Testis (tissue), 2 donors: ENCODE data around the gene TOX2.

Source experiments
- POLR2A ChIP-seq: fragments of 450-650 bp; IDR thresholded peaks from one replicate; pipeline ENCODE4 v1.6.1; 2017; ENCODE audit warnings: antibody characterized with exemption, mild to moderate bottlenecking, moderate library complexity
- TF ChIP-seq, protein P1 (sequence below), 3 experiments: fragments of 450-650 bp in 2 of 3; fragments of 200-600 bp in 1 of 3; sonication (generic) in 1 of 3; IDR thresholded peaks; one replicate each; pipeline ENCODE4 v1.5.1; 2016 to 2019; ENCODE audit warnings: antibody characterized with exemption in 3 of 3, mild to moderate bottlenecking in 2 of 3, moderate library complexity in 1 of 3

DNA sequence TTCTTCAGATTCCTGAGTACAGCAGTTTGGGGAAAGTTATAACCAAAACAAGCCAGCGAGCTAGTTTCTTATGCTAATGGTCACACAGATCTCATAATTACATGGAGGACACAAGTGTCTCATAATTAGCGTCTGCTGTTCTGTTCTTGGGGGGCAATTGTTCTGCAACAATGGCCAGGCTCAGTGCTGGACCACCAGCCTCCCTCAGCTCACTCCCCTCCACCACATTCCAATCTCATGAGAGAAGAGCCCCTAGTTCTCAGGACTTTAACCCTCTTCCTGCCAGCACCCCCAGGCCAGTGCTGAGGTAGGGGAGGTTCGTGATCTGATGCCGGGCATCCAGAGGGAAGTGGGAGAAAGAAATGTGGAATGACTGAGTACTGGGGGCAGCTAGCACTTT lies 20.2 kb upstream of the TOX2 start:
- TF ChIP-seq, protein P1, sequence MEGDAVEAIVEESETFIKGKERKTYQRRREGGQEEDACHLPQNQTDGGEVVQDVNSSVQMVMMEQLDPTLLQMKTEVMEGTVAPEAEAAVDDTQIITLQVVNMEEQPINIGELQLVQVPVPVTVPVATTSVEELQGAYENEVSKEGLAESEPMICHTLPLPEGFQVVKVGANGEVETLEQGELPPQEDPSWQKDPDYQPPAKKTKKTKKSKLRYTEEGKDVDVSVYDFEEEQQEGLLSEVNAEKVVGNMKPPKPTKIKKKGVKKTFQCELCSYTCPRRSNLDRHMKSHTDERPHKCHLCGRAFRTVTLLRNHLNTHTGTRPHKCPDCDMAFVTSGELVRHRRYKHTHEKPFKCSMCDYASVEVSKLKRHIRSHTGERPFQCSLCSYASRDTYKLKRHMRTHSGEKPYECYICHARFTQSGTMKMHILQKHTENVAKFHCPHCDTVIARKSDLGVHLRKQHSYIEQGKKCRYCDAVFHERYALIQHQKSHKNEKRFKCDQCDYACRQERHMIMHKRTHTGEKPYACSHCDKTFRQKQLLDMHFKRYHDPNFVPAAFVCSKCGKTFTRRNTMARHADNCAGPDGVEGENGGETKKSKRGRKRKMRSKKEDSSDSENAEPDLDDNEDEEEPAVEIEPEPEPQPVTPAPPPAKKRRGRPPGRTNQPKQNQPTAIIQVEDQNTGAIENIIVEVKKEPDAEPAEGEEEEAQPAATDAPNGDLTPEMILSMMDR (IDR thresholded peaks at IDR 0.05) = no peak
- TF ChIP-seq POLR2A = no peak
